AG08395 (cell line): ENCODE results near the gene CASK.
A peak's percentile ranks its signal among the peaks of the same experiment; 100 is the strongest.
"Not testable (repeated sequence)": the region's sequence is repeated elsewhere in the genome, so short reads cannot be mapped to it uniquely, and the experiment has no call there.

Experiments
- DNase-seq: peaks from one replicate; pipeline ENCODE4 v3.0.0; 2012; ENCODE audit warnings: mixed read lengths, low spot score

The CASK gene

GRCh38 chrX:41621222-41621723, 302.1 kb downstream of the CASK start:
- no peak for DNase-seq

DNA sequence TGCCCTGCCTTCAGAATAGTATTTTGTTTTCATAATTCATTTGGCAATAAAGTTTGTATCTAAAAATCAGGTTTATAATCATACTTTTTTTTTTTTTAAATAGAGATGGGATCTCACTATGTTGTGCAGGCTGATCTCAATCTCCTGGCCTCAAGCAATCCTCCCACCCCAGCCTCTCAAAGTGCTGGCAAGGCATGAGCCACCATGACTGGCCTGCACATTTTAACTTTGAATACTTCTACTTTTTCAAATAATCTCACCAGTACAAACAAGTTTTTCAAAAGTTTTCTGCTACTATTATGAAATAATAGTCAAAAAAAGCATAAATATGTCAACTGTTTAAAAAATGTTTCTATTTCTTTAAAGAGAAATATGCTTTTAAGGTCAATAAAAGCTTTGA, 304.1 kb downstream of the CASK start:
- DNase-seq: no peak

- DNase-seq: no peak
Observed at GRCh38 chrX:41616935-41617334, 306.4 kb downstream of the CASK start.

DNA sequence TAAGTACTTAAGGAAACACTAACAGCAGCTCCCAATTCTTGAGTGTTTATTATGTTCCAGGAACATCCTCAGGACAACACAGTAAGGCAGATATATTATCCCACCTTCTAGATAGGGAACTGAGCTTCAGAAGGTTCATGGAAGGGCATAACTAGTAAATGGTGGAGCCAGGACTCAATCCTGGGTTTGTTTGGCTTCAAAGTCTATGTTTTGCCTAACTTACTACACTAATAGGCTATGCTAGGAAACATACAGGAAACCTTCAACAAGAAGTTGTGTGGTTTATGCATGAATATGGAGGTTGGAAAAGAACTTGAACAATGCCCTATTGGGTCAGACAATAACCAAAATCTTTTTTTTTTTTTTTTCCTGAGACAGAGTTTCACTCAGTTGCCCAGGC, 307.1 kb downstream of the CASK start:
- no peak for DNase-seq

- no peak for DNase-seq
Observed at GRCh38 chrX:41608244-41608643, 315.1 kb downstream of the CASK start.

- no peak for DNase-seq
Observed at GRCh38 chrX:41607264-41607832, 316.0 kb downstream of the CASK start.

- not testable (repeated sequence) for DNase-seq
Observed at GRCh38 chrX:41606057-41606456, 317.3 kb downstream of the CASK start.

GRCh38 chrX:41604766-41605543, 318.4 kb downstream of the CASK start:
- no peak for DNase-seq

- DNase-seq: no peak
Observed at GRCh38 chrX:41604177-41604576, 319.2 kb downstream of the CASK start.

DNA sequence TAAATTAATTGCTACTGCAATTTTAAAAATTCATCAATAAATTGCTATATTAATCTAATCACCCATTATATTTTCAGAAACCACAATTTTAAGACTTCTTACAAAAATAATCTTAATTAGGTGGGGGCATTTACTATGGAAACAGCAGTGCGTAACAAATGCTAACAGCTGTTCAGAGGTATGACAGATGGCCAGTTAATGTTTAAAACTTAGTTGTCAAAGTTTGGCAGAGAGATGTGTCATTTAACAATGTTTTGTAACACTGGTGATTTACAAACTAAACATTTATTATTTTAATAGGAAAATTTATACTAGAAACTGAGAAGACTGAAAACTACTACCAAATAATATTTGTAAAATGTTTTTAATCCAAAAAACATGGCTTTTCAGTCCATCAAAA, 319.8 kb downstream of the CASK start:
- DNase-seq: no peak

DNA sequence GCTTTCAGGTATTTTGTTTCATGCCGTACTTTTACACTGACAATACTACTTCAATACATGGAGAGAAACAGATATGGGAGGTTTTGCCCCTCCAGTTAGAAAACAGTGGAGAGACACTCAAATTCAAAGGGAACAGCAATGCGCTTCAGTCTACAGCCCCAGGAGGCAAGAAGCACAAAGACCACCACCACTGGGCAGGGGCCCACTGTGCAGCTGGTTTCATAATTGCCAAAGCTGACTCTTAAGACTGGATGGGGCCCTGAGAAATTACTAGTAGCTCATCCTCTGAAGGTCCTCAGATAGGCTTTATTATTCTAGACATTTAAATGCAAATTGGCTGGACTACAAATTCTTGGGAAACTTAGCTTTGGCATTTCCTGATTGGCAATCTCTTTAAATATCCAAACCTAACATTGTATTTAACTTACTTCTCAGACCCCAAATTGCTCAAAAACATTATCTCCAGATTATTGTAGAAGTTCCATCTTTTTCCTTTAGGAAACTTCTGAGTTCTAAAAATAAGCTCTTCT, 320.5 kb downstream of the CASK start:
- DNase-seq: no peak

DNA sequence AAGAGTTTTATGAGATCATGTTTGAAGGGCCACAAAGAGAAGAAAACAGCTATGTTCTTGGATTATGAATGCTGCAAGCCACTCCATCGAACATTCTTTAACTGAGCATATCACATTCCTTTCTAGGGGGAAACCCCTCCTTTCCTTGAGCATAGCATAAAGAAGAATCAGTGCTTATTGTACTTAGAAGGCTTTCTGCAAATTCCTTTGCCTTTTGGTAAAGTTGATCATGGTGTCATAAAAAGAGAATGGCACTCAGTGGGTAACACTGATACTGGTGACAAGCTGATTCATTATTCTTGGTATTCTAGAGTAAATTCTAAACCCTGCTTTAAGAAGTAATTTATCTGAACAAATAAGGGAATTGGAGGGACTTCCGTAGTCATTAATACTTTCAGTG, 323.1 kb downstream of the CASK start:
- DNase-seq: peak; percentile 52

DNA sequence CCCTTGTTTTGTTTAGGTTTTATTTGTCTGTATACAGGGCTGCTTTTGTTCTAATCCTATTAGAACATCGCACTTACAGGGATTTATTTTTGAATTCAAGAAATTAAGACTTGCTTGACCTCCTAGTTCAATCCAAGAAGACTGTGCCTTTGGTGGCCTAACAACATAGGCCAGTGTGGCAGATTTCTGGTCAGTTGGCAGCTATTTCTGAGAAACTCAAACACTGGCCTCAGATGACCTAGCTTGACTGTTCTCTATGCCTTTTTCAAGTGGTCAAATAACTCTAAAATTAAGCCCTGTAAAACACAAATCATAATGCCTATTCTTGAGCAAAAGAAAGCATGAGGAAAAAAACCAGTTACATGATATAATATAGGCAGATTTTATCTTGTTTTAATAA, 323.8 kb downstream of the CASK start:
- DNase-seq: no peak

- no peak for DNase-seq
Observed at GRCh38 chrX:41596596-41596995, 326.8 kb downstream of the CASK start.

GRCh38 chrX:41594634-41595033, 328.7 kb downstream of the CASK start:
- DNase-seq: no peak

- no peak for DNase-seq
Observed at GRCh38 chrX:41591906-41592305, 331.4 kb downstream of the CASK start.

DNA sequence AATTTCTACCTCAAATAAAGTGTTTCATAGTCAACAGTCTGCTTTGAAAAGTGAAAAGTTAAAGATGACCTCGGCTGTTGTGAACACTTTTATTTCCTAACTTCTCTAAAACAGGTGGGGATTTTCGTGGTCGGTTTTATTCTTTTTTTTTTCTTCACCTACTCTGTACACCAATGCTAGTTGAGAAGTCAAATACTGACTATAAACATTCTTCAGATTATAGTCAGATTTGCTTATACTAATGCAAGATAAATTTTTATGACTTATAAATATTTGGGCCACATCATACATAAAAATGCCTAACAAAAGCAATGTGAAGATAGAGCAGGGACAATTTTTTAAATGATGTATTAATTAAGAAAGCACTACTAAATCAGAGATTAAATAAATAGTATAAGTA, 332.7 kb downstream of the CASK start:
- DNase-seq: no peak

GRCh38 chrX:41589634-41590270, 333.6 kb downstream of the CASK start:
- peak; percentile 8 for DNase-seq

DNA sequence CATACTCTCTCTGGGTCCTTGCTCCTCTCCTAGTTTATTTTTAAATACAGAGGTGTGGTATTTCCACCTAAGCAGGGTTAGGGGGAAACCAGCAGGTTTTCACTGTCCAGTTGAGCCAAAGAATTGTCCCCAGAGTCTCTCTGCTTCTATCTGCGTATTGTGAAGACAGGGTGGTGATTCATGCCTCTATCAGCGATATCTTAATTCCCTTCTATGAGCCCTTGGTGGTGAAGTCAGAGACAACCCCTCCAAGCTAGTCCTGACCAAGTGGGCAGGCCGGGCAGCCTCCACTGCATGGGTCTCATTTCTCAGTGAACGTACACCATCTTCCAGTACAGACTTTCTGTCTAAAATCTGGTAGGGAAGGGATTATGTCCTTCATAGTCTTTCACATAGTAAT, 335.1 kb downstream of the CASK start:
- DNase-seq: no peak

GRCh38 chrX:41580423-41581064, 342.8 kb downstream of the CASK start:
- no peak for DNase-seq

DNA sequence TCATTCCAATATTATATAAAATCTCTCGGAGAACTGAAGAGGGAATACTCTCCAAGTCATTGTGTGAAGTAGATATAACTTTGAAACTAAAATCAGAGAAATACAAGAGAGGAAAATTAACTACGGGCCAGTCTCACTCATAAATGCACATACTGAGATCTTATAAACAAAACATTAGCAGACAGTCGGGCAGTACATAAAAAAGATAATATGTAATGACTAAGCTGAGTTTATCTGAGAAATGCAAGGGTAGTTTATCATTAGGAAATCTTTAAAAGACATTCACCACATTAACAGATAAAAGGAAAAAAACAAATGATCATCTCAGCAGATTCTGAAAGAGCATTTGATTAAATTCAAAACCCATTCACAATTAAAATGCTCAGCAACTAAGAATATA, 359.5 kb downstream of the CASK start:
- no peak for DNase-seq

GRCh38 chrX:41561045-41561444, 362.3 kb downstream of the CASK start:
- DNase-seq: peak; percentile 53
